ENCODE data around the gene MACROH2A2.
"Not testable (repeated sequence)": the region's sequence is repeated elsewhere in the genome, so short reads cannot be mapped to it uniquely, and the experiment has no call there.

Gene MACROH2A2

DNA sequence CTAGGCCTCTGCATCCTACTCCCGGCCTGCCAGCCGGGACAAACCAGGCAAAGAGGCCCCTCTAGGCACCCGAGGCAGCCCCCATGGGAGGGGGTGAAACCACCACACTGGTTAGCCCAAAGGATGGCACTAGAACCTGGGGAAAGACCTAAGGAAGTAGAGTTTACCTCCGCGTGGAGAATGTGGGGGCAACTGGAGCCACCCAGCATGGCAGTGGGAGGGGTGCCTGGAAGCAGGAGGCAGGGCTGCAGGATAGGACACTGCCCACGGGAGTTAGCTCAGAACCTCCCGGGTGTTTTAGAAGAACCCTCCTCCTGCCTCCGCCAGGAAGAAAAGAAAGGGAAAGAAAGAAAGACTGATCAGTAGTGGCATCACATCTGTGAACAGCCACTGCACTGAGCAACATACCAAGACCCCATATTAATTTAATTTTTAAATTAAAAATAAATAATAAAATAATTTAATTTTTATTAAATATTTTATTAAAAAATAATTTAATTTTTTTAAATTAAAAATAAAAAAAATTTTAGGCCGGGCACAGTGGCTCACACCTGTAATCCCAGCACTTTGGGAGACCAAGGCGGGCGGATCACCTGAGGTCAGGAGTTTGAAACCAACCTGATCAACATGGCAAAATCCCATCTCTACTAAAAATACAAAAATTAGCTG is 68.8 kb downstream of the MACROH2A2 start:
- H3K4me3 ChIP-seq (IDR thresholded peaks at IDR 0.05; ENCODE audit: insufficient read depth, low read depth, low read length), result no peak overlapping the region
- H3K4me1 ChIP-seq (ENCODE audit: low read depth, poor library complexity, severe bottlenecking), result peaks cover 8% of the 10 kb centered on the region
- no peak overlapping the region for H3K9ac ChIP-seq
- H3K27me3 ChIP-seq (ENCODE audit: insufficient read depth, low read depth), result no peaks in the 10 kb centered on the region
- H3K27ac ChIP-seq, result no peak overlapping the region
- no peaks in the 10 kb centered on the region for H3K79me2 ChIP-seq (ENCODE audit: insufficient read depth, low read depth)
- H3K4me2 ChIP-seq, result no peak overlapping the region
- no peaks in the 10 kb centered on the region for H4K20me1 ChIP-seq (ENCODE audit: insufficient read depth)
- H3K36me3 ChIP-seq (ENCODE audit: insufficient read depth), result no peaks in the 10 kb centered on the region
- no peak overlapping the region for H2AFZ ChIP-seq (ENCODE audit: low read depth)
- TF ChIP-seq, protein P1, sequence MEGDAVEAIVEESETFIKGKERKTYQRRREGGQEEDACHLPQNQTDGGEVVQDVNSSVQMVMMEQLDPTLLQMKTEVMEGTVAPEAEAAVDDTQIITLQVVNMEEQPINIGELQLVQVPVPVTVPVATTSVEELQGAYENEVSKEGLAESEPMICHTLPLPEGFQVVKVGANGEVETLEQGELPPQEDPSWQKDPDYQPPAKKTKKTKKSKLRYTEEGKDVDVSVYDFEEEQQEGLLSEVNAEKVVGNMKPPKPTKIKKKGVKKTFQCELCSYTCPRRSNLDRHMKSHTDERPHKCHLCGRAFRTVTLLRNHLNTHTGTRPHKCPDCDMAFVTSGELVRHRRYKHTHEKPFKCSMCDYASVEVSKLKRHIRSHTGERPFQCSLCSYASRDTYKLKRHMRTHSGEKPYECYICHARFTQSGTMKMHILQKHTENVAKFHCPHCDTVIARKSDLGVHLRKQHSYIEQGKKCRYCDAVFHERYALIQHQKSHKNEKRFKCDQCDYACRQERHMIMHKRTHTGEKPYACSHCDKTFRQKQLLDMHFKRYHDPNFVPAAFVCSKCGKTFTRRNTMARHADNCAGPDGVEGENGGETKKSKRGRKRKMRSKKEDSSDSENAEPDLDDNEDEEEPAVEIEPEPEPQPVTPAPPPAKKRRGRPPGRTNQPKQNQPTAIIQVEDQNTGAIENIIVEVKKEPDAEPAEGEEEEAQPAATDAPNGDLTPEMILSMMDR (conservative IDR thresholded peaks at IDR 0.05; ENCODE audit: low read depth, low read length), result no peak

DNA sequence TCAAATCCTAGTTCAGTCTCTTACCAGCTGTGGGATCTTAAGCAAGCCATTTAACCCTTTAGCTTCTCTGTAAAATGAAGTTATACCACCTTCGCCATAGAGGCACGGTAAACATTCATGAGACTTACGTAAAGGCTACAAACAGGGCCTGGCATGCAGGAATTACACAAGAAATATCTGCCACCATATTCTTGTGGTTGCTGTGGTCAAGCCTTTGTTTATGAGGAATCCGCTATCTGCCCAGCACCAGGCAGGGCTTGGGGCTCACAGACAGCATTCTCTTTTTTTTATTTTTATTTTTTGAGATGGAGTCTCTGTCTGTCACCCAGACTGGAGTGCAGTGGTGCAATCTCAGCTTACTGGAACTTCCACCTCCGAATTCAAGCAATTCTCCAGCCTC is 70.1 kb downstream of the MACROH2A2 start:
- Histone ChIP-seq H4K20me1 (ENCODE audit: insufficient read depth) (no peaks in the 10 kb centered on the region), H3K9ac (no peak overlapping the region), H3K27me3 (ENCODE audit: insufficient read depth, low read depth) (no peaks in the 10 kb centered on the region), H3K79me2 (ENCODE audit: insufficient read depth, low read depth) (no peaks in the 10 kb centered on the region), H3K4me2 (no peak overlapping the region), H2AFZ (ENCODE audit: low read depth) (no peak overlapping the region), H3K36me3 (ENCODE audit: insufficient read depth) (no peaks in the 10 kb centered on the region), H3K27ac (no peak overlapping the region), H3K4me3 (IDR thresholded peaks at IDR 0.05; ENCODE audit: insufficient read depth, low read depth, low read length) (no peak overlapping the region), H3K4me1 (ENCODE audit: low read depth, poor library complexity, severe bottlenecking) (peaks cover 8% of the 10 kb centered on the region)
- TF ChIP-seq, protein P1 (conservative IDR thresholded peaks at IDR 0.05; ENCODE audit: low read depth, low read length), result no peak

DNA sequence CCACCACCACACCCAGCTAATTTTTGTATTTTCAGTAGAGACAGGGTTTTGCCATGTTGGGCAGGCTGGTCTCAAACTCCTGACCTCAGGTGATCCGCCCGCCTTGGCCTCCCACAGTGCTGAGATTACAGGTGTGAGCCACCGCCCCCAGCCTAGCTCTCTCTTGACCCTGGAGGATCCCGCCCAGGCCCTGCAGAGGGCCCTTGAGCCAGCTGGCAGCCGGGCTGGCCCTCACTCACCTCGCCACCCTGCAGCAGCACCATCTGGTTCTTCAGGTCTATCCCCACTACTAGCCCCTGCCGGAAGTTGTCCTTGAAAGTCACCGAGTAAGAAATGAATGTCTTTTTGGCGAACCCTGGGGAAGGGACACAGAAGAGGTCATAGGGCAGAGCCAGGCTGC is 70.5 kb downstream of the MACROH2A2 start:
- H3K4me3 ChIP-seq (IDR thresholded peaks at IDR 0.05; ENCODE audit: insufficient read depth, low read depth, low read length); H3K79me2 ChIP-seq (ENCODE audit: insufficient read depth, low read depth); H3K9ac ChIP-seq; H2AFZ ChIP-seq (ENCODE audit: low read depth); H3K36me3 ChIP-seq (ENCODE audit: insufficient read depth); H3K27ac ChIP-seq; H3K4me2 ChIP-seq; H4K20me1 ChIP-seq (ENCODE audit: insufficient read depth); H3K27me3 ChIP-seq (ENCODE audit: insufficient read depth, low read depth); H3K4me1 ChIP-seq (ENCODE audit: low read depth, poor library complexity, severe bottlenecking): not testable (repeated sequence)

DNA sequence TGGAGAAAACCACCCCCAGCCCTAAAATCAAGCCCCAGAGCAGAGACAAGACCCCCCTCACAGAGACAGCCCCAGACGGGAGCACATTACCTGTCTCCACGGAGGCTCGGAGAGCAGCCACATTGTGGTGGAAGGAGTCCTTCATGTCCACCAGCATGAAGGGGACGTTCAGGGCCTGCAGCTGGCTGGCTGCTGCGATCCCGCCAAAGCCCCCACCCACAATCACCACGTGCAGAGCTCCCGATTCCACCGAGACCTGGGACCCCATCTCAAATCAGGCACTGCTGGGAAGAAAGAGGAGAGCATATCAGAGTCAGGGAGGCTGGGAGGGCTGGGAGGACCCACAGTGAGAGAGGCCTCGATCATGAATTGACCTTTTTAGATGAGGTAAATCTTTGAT is 71.2 kb downstream of the MACROH2A2 start:
- Histone ChIP-seq H2AFZ (ENCODE audit: low read depth) (no peak overlapping the region), H3K9ac (no peak overlapping the region), H3K79me2 (ENCODE audit: insufficient read depth, low read depth) (no peaks in the 10 kb centered on the region), H3K4me1 (ENCODE audit: low read depth, poor library complexity, severe bottlenecking) (peaks cover 8% of the 10 kb centered on the region), H3K27me3 (ENCODE audit: insufficient read depth, low read depth) (no peaks in the 10 kb centered on the region), H3K27ac (no peak overlapping the region), H3K4me2 (no peak overlapping the region), H4K20me1 (ENCODE audit: insufficient read depth) (no peaks in the 10 kb centered on the region), H3K4me3 (IDR thresholded peaks at IDR 0.05; ENCODE audit: insufficient read depth, low read depth, low read length) (no peak overlapping the region), H3K36me3 (ENCODE audit: insufficient read depth) (no peaks in the 10 kb centered on the region)
- TF ChIP-seq, protein P1 (conservative IDR thresholded peaks at IDR 0.05; ENCODE audit: low read depth, low read length), result no peak

DNA sequence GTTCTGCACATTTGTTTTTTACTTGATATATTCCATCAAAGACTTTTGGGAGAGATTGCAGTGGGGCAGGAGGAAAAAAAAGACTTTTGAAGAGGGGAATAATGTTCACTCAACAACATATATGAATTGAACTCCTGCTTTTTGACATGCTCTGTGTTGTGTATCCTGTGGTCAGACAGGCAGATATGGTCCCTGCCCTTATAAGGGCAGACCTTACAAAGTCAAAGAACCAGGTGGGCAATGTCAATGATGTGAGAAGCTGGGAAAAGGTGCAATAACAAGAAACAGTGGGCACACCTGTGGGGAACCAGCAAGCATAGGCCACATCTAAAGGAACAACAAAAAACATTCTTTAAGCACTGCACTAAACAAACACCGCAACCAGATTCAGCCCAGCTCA is 71.8 kb downstream of the MACROH2A2 start:
- Histone ChIP-seq H3K27me3 (ENCODE audit: insufficient read depth, low read depth) (no peaks in the 10 kb centered on the region), H4K20me1 (ENCODE audit: insufficient read depth) (no peaks in the 10 kb centered on the region), H3K36me3 (ENCODE audit: insufficient read depth) (no peaks in the 10 kb centered on the region), H3K79me2 (ENCODE audit: insufficient read depth, low read depth) (no peaks in the 10 kb centered on the region; the same call in 1 of the 2 replicates), H2AFZ (ENCODE audit: low read depth) (no peak overlapping the region), H3K4me3 (IDR thresholded peaks at IDR 0.05; ENCODE audit: insufficient read depth, low read depth, low read length) (no peak overlapping the region), H3K9ac (no peak overlapping the region), H3K4me2 (no peak overlapping the region), H3K4me1 (ENCODE audit: low read depth, poor library complexity, severe bottlenecking) (peaks cover 8% of the 10 kb centered on the region), H3K27ac (no peak overlapping the region)
- TF ChIP-seq, protein P1 (conservative IDR thresholded peaks at IDR 0.05; ENCODE audit: low read depth, low read length), result no peak

All from KMS-11 (cell line).